ENCODE measurements around the gene PPP6R3. TPM values are rescaled to one million over a fixed set of nuclear protein-coding genes. Genes with fewer than 3 reads are reported as not detected.

Gene PPP6R3
- polyA plus RNA-seq, 1 donor from 2014 or later: 111 TPM

- peaks cover 6% of the 10 kb centered on the region for H3K36me3 ChIP-seq (ENCODE audit: insufficient read depth, low read length)
- H3K9me2 ChIP-seq (ENCODE audit: insufficient read depth, low read length): no peaks in the 10 kb centered on the region
- H3K4me2 ChIP-seq (ENCODE audit: low read length): no peak overlapping the region
- no peaks in the 10 kb centered on the region for H4K20me1 ChIP-seq (ENCODE audit: insufficient read depth)
- H3K9ac ChIP-seq (ENCODE audit: low read length): no peak overlapping the region
- no peak overlapping the region for H3K27ac ChIP-seq (ENCODE audit: low read length)
- no peaks in the 10 kb centered on the region for H3K27me3 ChIP-seq (ENCODE audit: insufficient read depth, low read depth, low read length)
- no peak overlapping the region for H2AFZ ChIP-seq (ENCODE audit: low read depth, low read length)
- no peak for TF ChIP-seq SMC3 (conservative IDR thresholded peaks at IDR 0.05; ENCODE audit: poor library complexity)
- TF ChIP-seq RAD21 (conservative IDR thresholded peaks at IDR 0.05): no peak
- TF ChIP-seq EP300 (conservative IDR thresholded peaks at IDR 0.05; ENCODE audit: poor library complexity, severe bottlenecking): no peak
- TF ChIP-seq EZH2 (IDR thresholded peaks at IDR 0.05; ENCODE audit: borderline replicate concordance, insufficient read depth, low read length, poor library complexity, severe bottlenecking): no peak
- TF ChIP-seq TAF1 (IDR thresholded peaks at IDR 0.05; ENCODE audit: low read depth): no peak
- TF ChIP-seq POLR2AphosphoS5 (IDR thresholded peaks at IDR 0.05): no peak
- no peak for TF ChIP-seq REST (IDR thresholded peaks at IDR 0.05; ENCODE audit: borderline replicate concordance)
- no peak for TF ChIP-seq MXI1 (conservative IDR thresholded peaks at IDR 0.05; ENCODE audit: poor library complexity, severe bottlenecking)
- no peak for TF ChIP-seq CTCF (IDR thresholded peaks at IDR 0.05; ENCODE audit: poor library complexity, severe bottlenecking)
- no peaks in the 10 kb centered on the region for H3K9me3 ChIP-seq (ENCODE audit: low read length)
- H3K79me2 ChIP-seq (replicated peaks; ENCODE audit: insufficient read depth, low read length): peaks cover 6% of the 10 kb centered on the region
- H3K4me3 ChIP-seq (ENCODE audit: low read length): no peak overlapping the region
- no peaks in the 10 kb centered on the region for H3F3A ChIP-seq (ENCODE audit: insufficient read depth, low read length, poor library complexity, severe bottlenecking)
Observed at GRCh38 chr11:68524681-68525080, 64.1 kb downstream of the PPP6R3 start.

- Histone ChIP-seq H2AFZ (ENCODE audit: low read depth, low read length) (no peak overlapping the region), H3K79me2 (replicated peaks; ENCODE audit: insufficient read depth, low read length) (peaks cover 13% of the 10 kb centered on the region), H3K9ac (ENCODE audit: low read length) (no peak overlapping the region), H3K9me3 (ENCODE audit: low read length) (no peaks in the 10 kb centered on the region), H3K4me2 (ENCODE audit: low read length) (no peak overlapping the region), H3K9me2 (ENCODE audit: insufficient read depth, low read length) (no peaks in the 10 kb centered on the region), H3K4me3 (ENCODE audit: low read length) (no peak overlapping the region), H3K27ac (ENCODE audit: low read length) (no peak overlapping the region), H4K20me1 (ENCODE audit: insufficient read depth) (no peaks in the 10 kb centered on the region), H3K36me3 (ENCODE audit: insufficient read depth, low read length) (peaks cover 6% of the 10 kb centered on the region), H3K27me3 (ENCODE audit: insufficient read depth, low read depth, low read length) (no peaks in the 10 kb centered on the region), H3F3A (ENCODE audit: insufficient read depth, low read length, poor library complexity, severe bottlenecking) (no peaks in the 10 kb centered on the region)
- TF ChIP-seq REST (IDR thresholded peaks at IDR 0.05; ENCODE audit: borderline replicate concordance) (no peak), RAD21 (conservative IDR thresholded peaks at IDR 0.05) (no peak), EP300 (conservative IDR thresholded peaks at IDR 0.05; ENCODE audit: poor library complexity, severe bottlenecking) (no peak), SMC3 (conservative IDR thresholded peaks at IDR 0.05; ENCODE audit: poor library complexity) (no peak), CTCF (IDR thresholded peaks at IDR 0.05; ENCODE audit: poor library complexity, severe bottlenecking) (no peak)
Observed at GRCh38 chr11:68525336-68525735, 64.8 kb downstream of the PPP6R3 start.

Measured in neural cell (in vitro differentiated cells).